ENCODE results near the gene IMPG1. TPM values are rescaled to one million over a fixed set of nuclear protein-coding genes. Genes with fewer than 3 reads are reported as not detected.

Gene IMPG1
- total RNA-seq, 4 donors from 2014 or later: not detected

DNA sequence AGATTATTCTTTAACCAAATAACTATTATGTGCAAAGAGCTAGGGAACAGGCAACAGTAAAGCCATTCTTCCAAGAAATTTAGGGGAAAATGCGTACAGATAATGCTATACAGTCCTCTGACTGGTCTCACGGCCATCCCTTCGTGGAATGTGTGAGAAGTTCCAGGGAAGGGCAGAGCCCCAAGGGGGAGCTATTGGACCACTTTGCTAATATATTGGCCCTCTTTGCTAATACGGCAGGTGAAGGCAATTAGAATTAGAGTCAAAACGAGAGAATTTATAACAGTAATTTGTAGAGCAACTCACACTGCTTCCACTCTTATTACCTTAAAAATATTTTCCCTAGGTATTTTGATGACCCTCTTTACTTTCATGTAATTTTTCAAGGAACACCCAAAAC, 140.4 kb downstream of the IMPG1 start:
- no peak overlapping the region for H3K4me3 ChIP-seq
- intact Hi-C loops (cut with DNase I): loop anchor here (10.0 kb wide), 1 partner anchor 1523 kb away; no protein-coding TSS in a partner anchor
- peaks cover 5 to 10% (median 9%) of the 10 kb centered on the region in 4 donors for H3K4me1 ChIP-seq
- TF ChIP-seq POLR2A (IDR thresholded peaks at IDR 0.05; ENCODE audit: low read depth) (no peak), EP300 (IDR thresholded peaks at IDR 0.05) (no peak), POLR2AphosphoS5 (IDR thresholded peaks at IDR 0.05) (no peak)
- TF ChIP-seq, protein P1, sequence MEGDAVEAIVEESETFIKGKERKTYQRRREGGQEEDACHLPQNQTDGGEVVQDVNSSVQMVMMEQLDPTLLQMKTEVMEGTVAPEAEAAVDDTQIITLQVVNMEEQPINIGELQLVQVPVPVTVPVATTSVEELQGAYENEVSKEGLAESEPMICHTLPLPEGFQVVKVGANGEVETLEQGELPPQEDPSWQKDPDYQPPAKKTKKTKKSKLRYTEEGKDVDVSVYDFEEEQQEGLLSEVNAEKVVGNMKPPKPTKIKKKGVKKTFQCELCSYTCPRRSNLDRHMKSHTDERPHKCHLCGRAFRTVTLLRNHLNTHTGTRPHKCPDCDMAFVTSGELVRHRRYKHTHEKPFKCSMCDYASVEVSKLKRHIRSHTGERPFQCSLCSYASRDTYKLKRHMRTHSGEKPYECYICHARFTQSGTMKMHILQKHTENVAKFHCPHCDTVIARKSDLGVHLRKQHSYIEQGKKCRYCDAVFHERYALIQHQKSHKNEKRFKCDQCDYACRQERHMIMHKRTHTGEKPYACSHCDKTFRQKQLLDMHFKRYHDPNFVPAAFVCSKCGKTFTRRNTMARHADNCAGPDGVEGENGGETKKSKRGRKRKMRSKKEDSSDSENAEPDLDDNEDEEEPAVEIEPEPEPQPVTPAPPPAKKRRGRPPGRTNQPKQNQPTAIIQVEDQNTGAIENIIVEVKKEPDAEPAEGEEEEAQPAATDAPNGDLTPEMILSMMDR (IDR thresholded peaks at IDR 0.05): peak in 1 of 3 experiments; percentile 36
- H3K9me3 ChIP-seq: no peaks in the 10 kb centered on the region
- H3K27me3 ChIP-seq: no peaks in the 10 kb centered on the region
- DNase-seq (ENCODE audit: extremely low spot score): no peak
- H3K27ac ChIP-seq (replicated peaks in 1 of 4): no peak overlapping the region
- no peaks in the 10 kb centered on the region for H3K36me3 ChIP-seq
- WGBS: 49% methylated on average over 5 of the region's 5 CpGs

DNA sequence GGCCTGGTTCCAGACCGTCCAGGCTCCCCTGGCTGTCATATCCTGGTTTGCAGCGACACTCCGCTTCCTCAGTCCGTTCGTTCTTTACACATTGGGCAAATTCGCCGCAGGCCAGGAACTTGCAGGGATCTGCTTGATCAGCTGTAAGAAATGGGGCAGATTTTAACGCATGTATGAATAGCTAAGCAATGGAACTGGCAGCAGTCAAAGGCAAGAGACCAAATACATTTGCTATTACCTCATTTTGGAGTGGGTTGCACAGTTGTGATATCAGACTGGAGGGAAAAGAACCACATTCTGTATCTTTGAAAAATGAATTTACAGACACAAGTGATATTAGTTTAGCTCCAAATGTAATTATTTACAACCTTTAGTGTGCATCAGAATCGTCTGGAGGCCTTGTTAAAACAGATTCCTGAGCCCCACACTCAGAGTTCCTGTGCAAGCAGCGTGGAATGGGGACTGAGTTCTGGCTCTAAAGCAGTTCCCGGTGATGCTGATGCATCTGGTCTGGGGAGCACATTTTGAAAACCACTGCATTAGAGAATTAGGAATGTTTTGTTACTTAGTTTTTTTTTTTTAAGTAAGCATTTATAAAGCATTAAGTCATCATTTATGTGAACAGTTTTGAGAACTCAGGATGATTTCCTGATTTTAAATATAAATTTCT, 141.3 kb downstream of the IMPG1 start:
- peaks cover 5 to 10% (median 9%) of the 10 kb centered on the region in 4 donors for H3K4me1 ChIP-seq
- no peak for DNase-seq (ENCODE audit: extremely low spot score)
- no peaks in the 10 kb centered on the region for H3K27me3 ChIP-seq
- no peak overlapping the region for H3K27ac ChIP-seq (replicated peaks in 1 of 4)
- WGBS: 81% methylated on average over 11 of the region's 11 CpGs
- H3K9me3 ChIP-seq: no peaks in the 10 kb centered on the region
- TF ChIP-seq POLR2AphosphoS5 (IDR thresholded peaks at IDR 0.05) (no peak), POLR2A (IDR thresholded peaks at IDR 0.05; ENCODE audit: low read depth) (no peak), EP300 (IDR thresholded peaks at IDR 0.05) (no peak)
- TF ChIP-seq, protein P1 (IDR thresholded peaks at IDR 0.05): no peak
- intact Hi-C loops (cut with DNase I): loop anchor here (10.0 kb wide), 1 partner anchor 1524 kb away; no protein-coding TSS in a partner anchor
- no peaks in the 10 kb centered on the region for H3K36me3 ChIP-seq
- H3K4me3 ChIP-seq: no peak overlapping the region

DNA sequence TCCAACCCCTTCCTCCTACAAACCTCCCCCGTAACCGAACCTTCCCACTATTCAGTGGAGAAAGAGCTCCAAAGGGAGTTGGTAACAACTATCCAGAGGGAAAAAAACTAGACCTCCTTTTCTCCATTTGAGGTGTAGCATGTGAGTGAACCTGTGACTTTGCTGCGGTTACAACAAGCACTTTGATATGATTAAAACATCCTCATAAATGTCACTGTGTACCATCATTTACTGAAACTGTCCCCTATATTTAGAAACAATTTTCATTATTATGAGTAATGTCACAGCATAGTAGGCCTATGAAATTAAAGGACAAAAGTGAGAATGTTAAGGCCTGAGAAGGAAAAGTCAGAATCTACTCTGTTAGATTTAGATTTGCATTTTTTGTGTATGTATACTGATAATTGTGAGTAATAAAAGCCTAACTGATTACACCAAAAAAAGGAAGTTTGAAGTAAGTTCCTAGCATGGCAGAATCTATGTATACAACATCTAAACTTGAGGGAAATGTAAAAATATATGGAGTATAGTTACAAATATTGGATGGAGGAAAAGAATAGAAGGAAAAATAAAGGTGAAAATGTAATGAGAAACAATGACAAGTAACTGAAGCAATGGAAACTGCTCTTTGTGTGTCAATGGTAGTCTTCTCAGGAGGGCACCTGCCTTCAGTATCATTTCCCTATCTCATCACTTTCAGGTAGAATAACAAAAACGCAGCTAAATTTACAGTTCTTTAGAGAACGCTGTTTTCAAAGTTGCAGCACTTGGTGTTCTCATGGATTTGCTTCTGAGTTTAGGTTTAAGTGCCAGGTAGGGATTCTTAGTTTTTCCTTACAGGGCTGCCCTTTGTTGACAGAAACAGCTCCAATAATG, 145.9 kb downstream of the IMPG1 start:
- Histone ChIP-seq H3K4me3 (no peak overlapping the region), H3K27me3 (no peaks in the 10 kb centered on the region), H3K27ac (replicated peaks in 1 of 4) (no peak overlapping the region), H3K4me1 (no peaks in the 10 kb centered on the region), H3K9me3 (no peaks in the 10 kb centered on the region), H3K36me3 (peaks cover 0 to 1% (median 0%) of the 10 kb centered on the region in 4 donors)
- DNase-seq (ENCODE audit: extremely low spot score): no peak
- WGBS: 93% methylated on average over 5 of the region's 5 CpGs
- intact Hi-C loops (cut with DNase I): no loop called here
- TF ChIP-seq POLR2AphosphoS5 (IDR thresholded peaks at IDR 0.05) (no peak), EP300 (IDR thresholded peaks at IDR 0.05) (no peak), POLR2A (IDR thresholded peaks at IDR 0.05; ENCODE audit: low read depth) (no peak)
- TF ChIP-seq, protein P1 (IDR thresholded peaks at IDR 0.05): no peak

DNA sequence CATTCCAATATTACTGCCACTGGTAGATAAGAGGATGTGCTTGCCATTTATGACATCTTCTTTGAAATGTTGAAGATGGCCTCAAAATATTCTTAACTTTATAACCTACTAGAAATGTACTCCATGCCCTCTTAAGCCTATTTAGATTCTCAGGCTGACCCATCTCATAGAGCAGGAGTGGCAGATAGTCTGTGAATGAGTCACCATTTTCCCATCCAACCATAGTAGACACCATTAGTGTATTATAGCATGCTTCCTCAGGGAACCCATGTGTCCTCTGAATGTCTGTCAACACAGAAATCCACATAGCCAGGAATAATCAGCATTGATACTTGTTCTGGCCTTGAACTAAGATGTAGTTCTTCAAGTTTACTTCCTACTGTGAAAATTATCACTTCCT, 150.2 kb downstream of the IMPG1 start:
- DNase-seq (ENCODE audit: extremely low spot score): no peak
- no peaks in the 10 kb centered on the region for H3K9me3 ChIP-seq
- no peak overlapping the region for H3K4me3 ChIP-seq
- intact Hi-C loops (cut with DNase I): no loop called here
- TF ChIP-seq POLR2A (IDR thresholded peaks at IDR 0.05; ENCODE audit: low read depth) (no peak), EP300 (IDR thresholded peaks at IDR 0.05) (no peak), POLR2AphosphoS5 (IDR thresholded peaks at IDR 0.05) (no peak)
- TF ChIP-seq, protein P1 (IDR thresholded peaks at IDR 0.05): no peak
- peaks cover 3 to 29% (median 6%) of the 10 kb centered on the region in 4 donors for H3K36me3 ChIP-seq
- no peaks in the 10 kb centered on the region for H3K4me1 ChIP-seq
- H3K27me3 ChIP-seq: no peaks in the 10 kb centered on the region
- H3K27ac ChIP-seq (replicated peaks in 1 of 4): no peak overlapping the region
